H9 (cell line): ENCODE measurements around the gene IDE. TPM values are rescaled to one million over a fixed set of nuclear protein-coding genes. Genes with fewer than 3 reads are reported as not detected.

Source experiments
- DNase-seq: peaks from one replicate; pipeline ENCODE4 v3.0.0-alpha.2; 2017
- H2AFZ ChIP-seq: one replicate; pipeline ENCODE4 v1.6.1; 2013; ENCODE audit warnings: mild to moderate bottlenecking, low read length, control low read depth, moderate library complexity
- H2AK5ac ChIP-seq: 2 replicates; pipeline ENCODE4 v1.6.1; 2013; ENCODE audit warnings: low read length, control low read depth, mixed read lengths; ENCODE audit not compliant: insufficient read length
- H2BK120ac ChIP-seq: one replicate; pipeline ENCODE4 v1.6.1; 2013; ENCODE audit warnings: low read depth, mild to moderate bottlenecking, low read length, control low read depth, inconsistent platforms; ENCODE audit not compliant: poor library complexity, severe bottlenecking
- H2BK12ac ChIP-seq: 2 replicates; pipeline ENCODE4 v1.6.1; 2013; ENCODE audit warnings: low read length, control low read depth, mixed read lengths, low read depth; ENCODE audit not compliant: insufficient read length
- H2BK15ac ChIP-seq: 2 replicates; pipeline ENCODE4 v1.6.1; 2013; ENCODE audit warnings: low read depth, low read length, control low read depth
- H2BK20ac ChIP-seq: one replicate; pipeline ENCODE4 v1.6.1; 2013; ENCODE audit warnings: low read depth, mild to moderate bottlenecking, low read length, control low read depth, inconsistent platforms; ENCODE audit not compliant: poor library complexity, severe bottlenecking
- H2BK5ac ChIP-seq: 2 replicates; pipeline ENCODE4 v1.6.1; 2013; ENCODE audit warnings: low read length, control low read depth, mixed read lengths; ENCODE audit not compliant: insufficient read length
- H3K14ac ChIP-seq: 2 replicates; pipeline ENCODE4 v1.6.1; 2013; ENCODE audit warnings: low read length, control low read depth; ENCODE audit not compliant: insufficient read depth
- H3K18ac ChIP-seq: 2 replicates; pipeline ENCODE4 v1.6.1; 2013; ENCODE audit warnings: low read depth, mild to moderate bottlenecking, mixed read lengths, low read length, control low read depth; ENCODE audit not compliant: insufficient read length
- H3K23ac ChIP-seq: 2 replicates; pipeline ENCODE4 v1.6.1; 2013; ENCODE audit warnings: low read length, control low read depth, mixed read lengths, low read depth; ENCODE audit not compliant: insufficient read length
- H3K23me2 ChIP-seq: 2 replicates; pipeline ENCODE4 v1.6.1; 2013; ENCODE audit warnings: low read depth, mild to moderate bottlenecking, mixed read lengths, low read length, control low read depth; ENCODE audit not compliant: insufficient read length, poor library complexity, severe bottlenecking
- H3K27ac ChIP-seq: 2 replicates; pipeline ENCODE4 v1.5.1; 2013; ENCODE audit warnings: low read length, control low read depth, mixed read lengths, low read depth; ENCODE audit not compliant: insufficient read length
- H3K27me3 ChIP-seq: 2 replicates; pipeline ENCODE4 v1.6.1; 2013; ENCODE audit warnings: low read length, control low read depth, inconsistent platforms; ENCODE audit not compliant: insufficient read depth
- H3K4ac ChIP-seq: 2 replicates; pipeline ENCODE4 v1.6.1; 2013; ENCODE audit warnings: low read depth, mild to moderate bottlenecking, control low read depth, inconsistent platforms, low read length, moderate library complexity
- H3K4me1 ChIP-seq: 2 replicates; pipeline ENCODE4 v1.6.1; 2013; ENCODE audit warnings: low read length, control low read depth, inconsistent platforms; ENCODE audit not compliant: insufficient read depth
- H3K4me2 ChIP-seq: 2 replicates; pipeline ENCODE4 v1.6.1; 2013; ENCODE audit warnings: low read length, control low read depth, mixed read lengths; ENCODE audit not compliant: insufficient read length, insufficient read depth
- H3K56ac ChIP-seq: 2 replicates; pipeline ENCODE4 v1.6.1; 2013; ENCODE audit warnings: low read depth, mild to moderate bottlenecking, mixed read lengths, low read length, control low read depth; ENCODE audit not compliant: insufficient read length
- H3K79me1 ChIP-seq: 2 replicates; pipeline ENCODE4 v1.6.1; 2013; ENCODE audit warnings: low read depth, mild to moderate bottlenecking, moderate library complexity, low read length, control low read depth, inconsistent platforms; ENCODE audit not compliant: insufficient read depth, poor library complexity, severe bottlenecking
- H3K79me2 ChIP-seq: 2 replicates; pipeline ENCODE4 v1.6.1; 2013; ENCODE audit warnings: low read length, control low read depth, inconsistent platforms; ENCODE audit not compliant: insufficient read depth
- H3K9ac ChIP-seq: 2 replicates; pipeline ENCODE4 v1.6.1; 2013; ENCODE audit warnings: low read length, control low read depth, mixed read lengths; ENCODE audit not compliant: insufficient read length; ENCODE audit errors: extremely low read depth
- H3K9me3 ChIP-seq: one replicate; pipeline ENCODE4 v1.6.1; 2013; ENCODE audit warnings: low read depth, low read length, inconsistent platforms; ENCODE audit not compliant: control insufficient read depth
- H3T11ph ChIP-seq: one replicate; pipeline ENCODE4 v1.6.1; 2013; ENCODE audit warnings: mild to moderate bottlenecking, low read length, control low read depth, inconsistent platforms
- H4K20me1 ChIP-seq: one replicate; pipeline ENCODE4 v1.6.1; 2013; ENCODE audit not compliant: control insufficient read depth, insufficient read length, insufficient read depth
- H4K5ac ChIP-seq: 2 replicates; pipeline ENCODE4 v1.6.1; 2013; ENCODE audit warnings: low read depth, mild to moderate bottlenecking, mixed read lengths, low read length, control low read depth; ENCODE audit not compliant: insufficient read length
- H4K8ac ChIP-seq: replicated peaks from 2 replicates; pipeline ENCODE4 v1.6.1; 2013; ENCODE audit warnings: low read length, control low read depth, mixed read lengths, low read depth; ENCODE audit not compliant: insufficient read length
- H4K91ac ChIP-seq: 2 replicates; pipeline ENCODE4 v1.6.1; 2013; ENCODE audit warnings: low read depth, mild to moderate bottlenecking, moderate library complexity, mixed read lengths, low read length, control low read depth; ENCODE audit not compliant: insufficient read length
- H3K27ac Mint-ChIP-seq, 3 experiments: 2 replicates in 2 of 3; 3 replicates in 1 of 3; pipeline ENCODE4 v1.8.0; 2020 to 2021; ENCODE audit warnings: mixed read lengths in 3 of 3, mild to moderate bottlenecking in 1 of 3, moderate library complexity in 1 of 3
- H3K27me3 Mint-ChIP-seq: 2 replicates; pipeline ENCODE4 v1.8.0; 2021; ENCODE audit warnings: low read depth, mild to moderate bottlenecking, moderate library complexity, mixed read lengths
- H3K36me3 Mint-ChIP-seq, 3 experiments: 2 replicates in 2 of 3; 3 replicates in 1 of 3; pipeline ENCODE4 v1.8.0; 2020 to 2021; ENCODE audit warnings: low read depth in 3 of 3, mixed read lengths in 3 of 3; ENCODE audit not compliant: insufficient read depth in 1 of 3
- H3K4me1 Mint-ChIP-seq, 2 experiments: 2 replicates each; pipeline ENCODE4 v1.8.0; 2020; ENCODE audit warnings: mixed read lengths in 2 of 2
- H3K4me3 Mint-ChIP-seq, 2 experiments: 2 replicates in 1 of 2; 3 replicates in 1 of 2; pipeline ENCODE4 v1.8.0; 2020 to 2021; ENCODE audit warnings: mild to moderate bottlenecking in 2 of 2, mixed read lengths in 2 of 2, moderate library complexity in 1 of 2
- H3K9me3 Mint-ChIP-seq, 2 experiments: 2 replicates in 1 of 2; 3 replicates in 1 of 2; pipeline ENCODE4 v1.8.0; 2020; ENCODE audit warnings: mild to moderate bottlenecking in 2 of 2, mixed read lengths in 2 of 2, moderate library complexity in 1 of 2
- WGBS: extraction: QIAGEN DNeasy Blood & Tissue Kit; methylation state at CpG from one replicate; pipeline ENCODE4 v1.1.7; 2013; ENCODE audit warnings: missing lambda C conversion rate, low lambda C conversion rate, mixed read lengths; ENCODE audit not compliant: insufficient read length; ENCODE audit errors: extremely low coverage; 5-methylcytosine and 5-hydroxymethylcytosine counted together
- total RNA-seq: library from RNA; stranded (reverse); gene quantifications from 2 replicates; pipeline ENCODE4 v1.2.1, GENCODE V29; 2021
- TF ChIP-seq, protein P1 (sequence below): fragments of 200-600 bp; sonication (generic); conservative IDR thresholded peaks from 3 replicates; pipeline ENCODE4 v1.8.0; 2021; ENCODE audit warnings: antibody characterized with exemption, mild to moderate bottlenecking

The IDE gene
- total RNA-seq, 1 experiment from 2014 or later = 48.9 TPM

DNA sequence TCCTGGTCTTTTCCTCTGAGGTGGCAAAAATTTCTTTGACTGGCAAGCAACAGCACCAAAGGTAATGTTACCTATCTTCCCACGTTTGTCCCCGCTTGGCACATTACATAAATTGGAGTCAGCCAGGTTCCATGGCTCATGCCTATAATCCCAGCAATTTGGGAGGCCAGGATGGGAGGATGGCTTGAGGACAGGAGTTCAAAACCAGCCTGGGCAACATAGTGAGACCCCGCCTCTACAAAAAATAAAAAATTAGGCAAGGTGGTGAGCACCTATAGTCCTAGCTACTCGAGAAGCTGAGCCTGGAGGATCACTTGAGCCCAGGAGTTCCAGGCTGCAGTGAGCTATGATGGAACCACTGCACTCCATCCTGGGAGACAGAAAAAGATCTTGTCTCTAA, 139.5 kb downstream of the IDE start:
- no peaks in the 10 kb centered on the region for H3K23me2 ChIP-seq
- H3K23ac ChIP-seq = no peak overlapping the region
- no peak overlapping the region for H2AK5ac ChIP-seq
- no peak overlapping the region for H3T11ph ChIP-seq
- TF ChIP-seq, protein P1, sequence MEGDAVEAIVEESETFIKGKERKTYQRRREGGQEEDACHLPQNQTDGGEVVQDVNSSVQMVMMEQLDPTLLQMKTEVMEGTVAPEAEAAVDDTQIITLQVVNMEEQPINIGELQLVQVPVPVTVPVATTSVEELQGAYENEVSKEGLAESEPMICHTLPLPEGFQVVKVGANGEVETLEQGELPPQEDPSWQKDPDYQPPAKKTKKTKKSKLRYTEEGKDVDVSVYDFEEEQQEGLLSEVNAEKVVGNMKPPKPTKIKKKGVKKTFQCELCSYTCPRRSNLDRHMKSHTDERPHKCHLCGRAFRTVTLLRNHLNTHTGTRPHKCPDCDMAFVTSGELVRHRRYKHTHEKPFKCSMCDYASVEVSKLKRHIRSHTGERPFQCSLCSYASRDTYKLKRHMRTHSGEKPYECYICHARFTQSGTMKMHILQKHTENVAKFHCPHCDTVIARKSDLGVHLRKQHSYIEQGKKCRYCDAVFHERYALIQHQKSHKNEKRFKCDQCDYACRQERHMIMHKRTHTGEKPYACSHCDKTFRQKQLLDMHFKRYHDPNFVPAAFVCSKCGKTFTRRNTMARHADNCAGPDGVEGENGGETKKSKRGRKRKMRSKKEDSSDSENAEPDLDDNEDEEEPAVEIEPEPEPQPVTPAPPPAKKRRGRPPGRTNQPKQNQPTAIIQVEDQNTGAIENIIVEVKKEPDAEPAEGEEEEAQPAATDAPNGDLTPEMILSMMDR = no peak
- H2BK15ac ChIP-seq = no peak overlapping the region
- no peaks in the 10 kb centered on the region for H3K27me3 Mint-ChIP-seq
- H4K5ac ChIP-seq = no peak overlapping the region
- H3K27me3 ChIP-seq = no peaks in the 10 kb centered on the region
- H3K36me3 Mint-ChIP-seq = no peaks in the 10 kb centered on the region
- no peak overlapping the region for H3K27ac ChIP-seq
- no peaks in the 10 kb centered on the region for H3K4me1 ChIP-seq
- peaks cover 5 to 9% of the 10 kb centered on the region in 2 experiments; a peak in 2 of 4 replicates for H3K4me1 Mint-ChIP-seq
- no peaks in the 10 kb centered on the region for H3K9me3 Mint-ChIP-seq
- no peaks in the 10 kb centered on the region for H3K79me2 ChIP-seq
- no peaks in the 10 kb centered on the region for H4K20me1 ChIP-seq
- WGBS = no CpG with 5 or more reads among the region's 4 CpGs
- H3K9ac ChIP-seq = no peak overlapping the region
- no peak overlapping the region for H4K91ac ChIP-seq
- H2BK120ac ChIP-seq = no peak overlapping the region
- no peak overlapping the region for H2BK5ac ChIP-seq
- no peak overlapping the region for H3K27ac Mint-ChIP-seq
- H2BK12ac ChIP-seq = no peak overlapping the region
- no peak overlapping the region for H3K56ac ChIP-seq
- H3K4me2 ChIP-seq = no peak overlapping the region
- no peaks in the 10 kb centered on the region for H3K79me1 ChIP-seq
- H2BK20ac ChIP-seq = no peak overlapping the region
- H3K4ac ChIP-seq = no peak overlapping the region
- no peak overlapping the region for H2AFZ ChIP-seq
- H3K9me3 ChIP-seq = no peaks in the 10 kb centered on the region
- H3K18ac ChIP-seq = no peak overlapping the region
- DNase-seq = no peak
- no peak overlapping the region for H3K14ac ChIP-seq
- H4K8ac ChIP-seq = no peak overlapping the region
- H3K4me3 Mint-ChIP-seq = no peak overlapping the region
